Bronchial epithelial cell (primary cell): ENCODE results near the gene PDE6H. TPM values are rescaled to one million over a fixed set of nuclear protein-coding genes. Genes with fewer than 3 reads are reported as not detected.
A peak's percentile ranks its signal among the peaks of the same experiment; 100 is the strongest.

Experiments
- DNase-seq: peaks from one replicate; pipeline ENCODE4 v3.0.0-alpha.2; 2010; ENCODE audit warnings: low read depth
- FAIRE-seq: peaks from 2 replicates; lab custom pipeline; 2011; peaks lifted over from hg19 to GRCh38; lab: Jason Lieb, UNC
- H3K27me3 ChIP-seq: 2 replicates; pipeline ENCODE4 v1.5.1; 2011; ENCODE audit warnings: low read length; ENCODE audit not compliant: control insufficient read depth, insufficient read depth
- H3K36me3 ChIP-seq: 2 replicates; pipeline ENCODE4 v1.5.1; 2011; ENCODE audit warnings: low read length; ENCODE audit not compliant: control insufficient read depth, insufficient read depth
- H3K4me3 ChIP-seq: 2 replicates; pipeline ENCODE4 v1.5.1; 2011; ENCODE audit warnings: mild to moderate bottlenecking, low read depth, low read length, control low read depth
- CTCF ChIP-seq: IDR thresholded peaks from 2 replicates; pipeline ENCODE4 v1.5.1; 2011; ENCODE audit warnings: mild to moderate bottlenecking, moderate library complexity, low read length, control low read depth, inconsistent platforms; ENCODE audit not compliant: insufficient read depth, severe bottlenecking
- total RNA-seq: library from RNA; depleted of rRNA; stranded (reverse); fragments of >200 nt; gene quantifications from 2 replicates; pipeline ENCODE4 v1.2.1, GENCODE V29; 2014

PDE6H gene
- total RNA-seq, 1 donor from 2014 or later = not detected

- no peak for TF ChIP-seq CTCF
- H3K27me3 ChIP-seq = no peaks in the 10 kb centered on the region
- FAIRE-seq = peak; percentile 36
- no peaks in the 10 kb centered on the region for H3K36me3 ChIP-seq
- no peak for DNase-seq
- H3K4me3 ChIP-seq = no peak overlapping the region
These were observed 40.9 kb downstream of the PDE6H start for GRCh38 chr12:15013634-15014179.

GRCh38 chr12:15014708-15015107 lies 41.9 kb downstream of the PDE6H start:
- FAIRE-seq = no peak
- Histone ChIP-seq H3K4me3 (no peak overlapping the region), H3K27me3 (no peaks in the 10 kb centered on the region), H3K36me3 (no peaks in the 10 kb centered on the region)
- no peak for DNase-seq
- TF ChIP-seq CTCF = no peak

- no peak for FAIRE-seq
- no peaks in the 10 kb centered on the region for H3K36me3 ChIP-seq
These were observed 42.3 kb downstream of the PDE6H start for GRCh38 chr12:15015121-15015520.

GRCh38 chr12:15020156-15020555 lies 47.3 kb downstream of the PDE6H start:
- DNase-seq = no peak
- Histone ChIP-seq H3K36me3 (no peaks in the 10 kb centered on the region), H3K27me3 (no peaks in the 10 kb centered on the region), H3K4me3 (no peak overlapping the region)
- no peak for FAIRE-seq
- no peak for TF ChIP-seq CTCF

More at GRCh38 chr12:15015121-15015520, 42.3 kb downstream of the PDE6H start:
- Histone ChIP-seq H3K4me3 (no peak overlapping the region), H3K27me3 (no peaks in the 10 kb centered on the region)
- DNase-seq = no peak
- TF ChIP-seq CTCF = no peak

Other genes with a start within 250 kb of the PDE6H start
- gene WBP11, start 169.6 kb upstream of the PDE6H start, total RNA-seq = 3.7 and 9.2 TPM in 2 replicates
- 1.4 and 2.1 TPM in 2 replicates for gene C12orf60, start 169.4 kb upstream of the PDE6H start, total RNA-seq
- gene SMCO3, start 158.9 kb upstream of the PDE6H start, total RNA-seq = not detected in 2 replicates
- gene ART4, start 129.5 kb upstream of the PDE6H start, total RNA-seq = not detected in 2 replicates
- 0.79 TPM in 1 of 2 replicates, not detected in the other for gene MGP, start 87.2 kb upstream of the PDE6H start, total RNA-seq
- gene ERP27, start 34.5 kb upstream of the PDE6H start, total RNA-seq = not detected in 2 replicates
- 0.53 and 1.2 TPM in 2 replicates for gene ARHGDIB, start 11.4 kb upstream of the PDE6H start, total RNA-seq
- 0.13 and 0.53 TPM in 2 replicates for gene RERG, start 248.4 kb downstream of the PDE6H start, total RNA-seq